Keratinocyte (primary cell): ENCODE data around the gene SLC44A1. TPM values are rescaled to one million over a fixed set of nuclear protein-coding genes. Genes with fewer than 3 reads are reported as not detected.

ENCODE experiments used
- DNase-seq: peaks from one replicate; pipeline ENCODE4 v3.0.0-alpha.2; 2011; ENCODE audit warnings: low read depth, missing footprints, low spot score
- FAIRE-seq: peaks from 2 replicates; lab custom pipeline; 2011; peaks lifted over from hg19 to GRCh38; lab: Jason Lieb, UNC
- H2AFZ ChIP-seq: 2 replicates; pipeline ENCODE4 v1.6.0; 2012; ENCODE audit warnings: low read length, control low read depth, inconsistent platforms; ENCODE audit not compliant: control insufficient read depth
- H3K27ac ChIP-seq: 2 replicates; pipeline ENCODE4 v1.5.1; 2011; ENCODE audit warnings: low read length; ENCODE audit not compliant: control insufficient read depth, insufficient read depth
- H3K27me3 ChIP-seq: 3 replicates; pipeline ENCODE4 v1.6.0; 2011; ENCODE audit warnings: low read length; ENCODE audit not compliant: control insufficient read depth, insufficient read depth; ENCODE audit errors: extremely low read depth
- H3K36me3 ChIP-seq, 2 experiments: 2 replicates in 1 of 2; 3 replicates in 1 of 2; pipeline ENCODE4 v1.5.1; 2011; ENCODE audit warnings: low read length in 2 of 2, mild to moderate bottlenecking in 1 of 2; ENCODE audit not compliant: control insufficient read depth in 2 of 2, insufficient read depth in 2 of 2; ENCODE audit errors: extremely low read depth in 1 of 2
- H3K4me1 ChIP-seq: 3 replicates; pipeline ENCODE4 v1.5.1; 2011; ENCODE audit warnings: low read length; ENCODE audit not compliant: control insufficient read depth, insufficient read depth; ENCODE audit errors: extremely low read depth
- H3K4me2 ChIP-seq: 3 replicates; pipeline ENCODE4 v1.6.0; 2011; ENCODE audit warnings: low read depth, low read length; ENCODE audit not compliant: control insufficient read depth, insufficient read depth; ENCODE audit errors: extremely low read depth
- H3K4me3 ChIP-seq, 3 experiments: fragments of 200-600 bp in 1 of 3; sonication (generic) in 1 of 3; 2 replicates in 2 of 3; 3 replicates in 1 of 3; pipeline ENCODE4 v1.5.1; 2011 to 2016; ENCODE audit warnings: low read length in 3 of 3, mild to moderate bottlenecking in 3 of 3, control low read depth in 2 of 3, inconsistent platforms in 1 of 3, low read depth in 1 of 3, mixed read lengths in 1 of 3, mixed run types in 1 of 3, moderate library complexity in 1 of 3; ENCODE audit not compliant: control insufficient read depth in 2 of 3, insufficient read depth in 2 of 3; ENCODE audit errors: extremely low read depth in 1 of 3
- H3K79me2 ChIP-seq: 2 replicates; pipeline ENCODE4 v1.6.0; 2012; ENCODE audit warnings: low read length; ENCODE audit not compliant: control insufficient read depth, insufficient read depth
- H3K9ac ChIP-seq: 3 replicates; pipeline ENCODE4 v1.6.0; 2011; ENCODE audit warnings: low read length; ENCODE audit not compliant: control insufficient read depth, insufficient read depth; ENCODE audit errors: extremely low read depth
- H3K9me1 ChIP-seq: 3 replicates; pipeline ENCODE4 v1.6.0; 2011; ENCODE audit warnings: low read length; ENCODE audit not compliant: control insufficient read depth, insufficient read depth; ENCODE audit errors: extremely low read depth
- H3K9me3 ChIP-seq: 2 replicates; pipeline ENCODE4 v1.5.1; 2012; ENCODE audit warnings: low read depth, low read length; ENCODE audit not compliant: control insufficient read depth
- H4K20me1 ChIP-seq: 3 replicates; pipeline ENCODE4 v1.6.0; 2011; ENCODE audit warnings: low read length; ENCODE audit not compliant: control insufficient read depth, insufficient read depth; ENCODE audit errors: extremely low read depth
- EZH2 ChIP-seq: IDR thresholded peaks from one replicate; pipeline ENCODE4 v1.6.1; 2012; ENCODE audit warnings: inconsistent platforms, mild to moderate bottlenecking, low read length, moderate library complexity
- dilution Hi-C: fragments of 300-500 bp; cut with MboI; formaldehyde crosslinking; loops from one replicate; pipeline ENCODE4 v1.7.0; 2020; ENCODE audit warnings: low sequenced_read_pairs; ENCODE audit not compliant: extremely low pct_ligation_motif_present
- polyA plus RNA-seq, 5 experiments: library from polyadenylated mRNA; depleted of rRNA in 3 of 5; stranded (reverse) in 3 of 5; stranded (forward) in 1 of 5; unstranded in 1 of 5; fragments of >200 nt; gene quantifications; 1 replicate in 1 of 5; 2 replicates in 3 of 5; 3 replicates in 1 of 5; pipeline versions ENCODE4 v1.2.1 to v1.2.3, GENCODE V29; 2011 to 2012; ENCODE audit warnings: missing spikeins in 2 of 5, low read depth in 1 of 5, low replicate concordance in 1 of 5
- TF ChIP-seq, protein P1 (sequence below), 3 experiments: IDR thresholded peaks in 1 of 3; conservative IDR thresholded peaks in 1 of 3; optimal IDR thresholded peaks in 1 of 3; 2 replicates in 2 of 3; 3 replicates in 1 of 3; pipeline versions ENCODE3 to v1.5.1; 2011; ENCODE audit warnings: low read length in 3 of 3, mild to moderate bottlenecking in 3 of 3, moderate library complexity in 2 of 3, control low read depth in 1 of 3, inconsistent platforms in 1 of 3; ENCODE audit not compliant: insufficient read depth in 2 of 3; ENCODE audit errors: extremely low read depth in 1 of 3

Gene SLC44A1
- polyA plus RNA-seq, 1 donor (not counting 4 experiments of a cell fraction or from before 2014, with no cell fraction given): 22.9 TPM

DNA sequence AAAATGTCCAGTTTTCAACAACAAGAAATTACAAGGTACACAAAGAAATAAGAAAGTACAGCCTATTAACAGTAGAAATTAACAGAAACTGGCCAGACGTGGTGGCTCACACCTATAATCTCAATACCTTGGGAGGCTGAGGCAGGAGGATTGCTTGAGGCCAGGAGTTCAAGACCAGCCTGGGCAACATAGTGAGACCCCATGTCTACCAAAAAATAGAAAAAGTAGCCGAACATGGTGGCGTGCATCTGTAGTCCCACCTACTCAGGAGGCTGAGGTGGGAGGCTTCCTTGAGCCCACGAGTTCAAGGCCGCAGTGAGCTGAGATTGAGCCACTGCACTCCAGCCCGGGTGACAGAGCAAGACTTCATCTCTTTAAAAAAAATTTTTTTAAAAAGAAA is 161.9 kb downstream of the SLC44A1 start:
- Histone ChIP-seq H3K4me3 (no peak overlapping the region), H3K27me3 (no peaks in the 10 kb centered on the region), H3K4me1 (no peaks in the 10 kb centered on the region), H3K9ac (no peak overlapping the region), H3K36me3 (no peaks in the 10 kb centered on the region), H3K4me2 (no peak overlapping the region), H3K9me1 (no peaks in the 10 kb centered on the region), H2AFZ (no peak overlapping the region), H4K20me1 (no peaks in the 10 kb centered on the region), H3K79me2 (no peaks in the 10 kb centered on the region), H3K9me3 (no peaks in the 10 kb centered on the region), H3K27ac (no peak overlapping the region)
- DNase-seq: no peak
- TF ChIP-seq EZH2: no peak
- TF ChIP-seq, protein P1, sequence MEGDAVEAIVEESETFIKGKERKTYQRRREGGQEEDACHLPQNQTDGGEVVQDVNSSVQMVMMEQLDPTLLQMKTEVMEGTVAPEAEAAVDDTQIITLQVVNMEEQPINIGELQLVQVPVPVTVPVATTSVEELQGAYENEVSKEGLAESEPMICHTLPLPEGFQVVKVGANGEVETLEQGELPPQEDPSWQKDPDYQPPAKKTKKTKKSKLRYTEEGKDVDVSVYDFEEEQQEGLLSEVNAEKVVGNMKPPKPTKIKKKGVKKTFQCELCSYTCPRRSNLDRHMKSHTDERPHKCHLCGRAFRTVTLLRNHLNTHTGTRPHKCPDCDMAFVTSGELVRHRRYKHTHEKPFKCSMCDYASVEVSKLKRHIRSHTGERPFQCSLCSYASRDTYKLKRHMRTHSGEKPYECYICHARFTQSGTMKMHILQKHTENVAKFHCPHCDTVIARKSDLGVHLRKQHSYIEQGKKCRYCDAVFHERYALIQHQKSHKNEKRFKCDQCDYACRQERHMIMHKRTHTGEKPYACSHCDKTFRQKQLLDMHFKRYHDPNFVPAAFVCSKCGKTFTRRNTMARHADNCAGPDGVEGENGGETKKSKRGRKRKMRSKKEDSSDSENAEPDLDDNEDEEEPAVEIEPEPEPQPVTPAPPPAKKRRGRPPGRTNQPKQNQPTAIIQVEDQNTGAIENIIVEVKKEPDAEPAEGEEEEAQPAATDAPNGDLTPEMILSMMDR (optimal IDR thresholded peaks at IDR 0.05 in 1 of 3, IDR thresholded peaks at IDR 0.05 in 1 of 3, conservative IDR thresholded peaks at IDR 0.05 in 1 of 3; ENCODE audit: extremely low read depth in 1 of 3, insufficient read depth in 2 of 3, low read length in 3 of 3): no peak
- dilution Hi-C loops: no loop called here
- no peak for FAIRE-seq

DNA sequence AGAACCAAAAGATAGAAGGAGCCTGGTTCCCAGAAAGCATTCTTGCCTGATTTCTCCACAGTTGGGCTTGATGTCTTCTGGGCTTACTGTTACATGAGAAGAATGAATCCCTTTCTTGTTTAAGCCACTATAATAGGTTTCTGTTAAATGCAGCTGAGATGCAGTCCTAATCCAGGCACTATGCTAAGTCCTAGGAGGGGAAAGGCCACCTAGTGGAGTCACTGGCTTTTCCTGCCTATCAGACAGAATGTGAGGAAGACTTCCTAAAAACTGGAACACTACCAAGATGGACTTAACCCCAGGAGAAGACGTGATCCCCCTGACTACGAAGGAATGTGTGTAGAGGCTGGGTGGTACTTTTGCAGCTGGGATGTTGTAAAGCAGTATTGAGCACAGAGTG is 169.1 kb downstream of the SLC44A1 start:
- Histone ChIP-seq H4K20me1 (no peaks in the 10 kb centered on the region), H2AFZ (no peak overlapping the region)
- dilution Hi-C loops: no loop called here

More for the DNA sequence above, 169.1 kb downstream of the SLC44A1 start:
- DNase-seq (no peak), FAIRE-seq (peak; percentile 73)
- Histone ChIP-seq H3K4me2 (no peak overlapping the region), H3K36me3 (no peaks in the 10 kb centered on the region), H3K4me1 (no peaks in the 10 kb centered on the region), H3K79me2 (no peaks in the 10 kb centered on the region), H3K9me3 (no peaks in the 10 kb centered on the region), H3K27me3 (no peaks in the 10 kb centered on the region), H3K9me1 (no peaks in the 10 kb centered on the region), H3K4me3 (no peak overlapping the region), H3K9ac (no peak overlapping the region), H3K27ac (no peak overlapping the region)
- TF ChIP-seq, protein P1 (optimal IDR thresholded peaks at IDR 0.05 in 1 of 3, IDR thresholded peaks at IDR 0.05 in 1 of 3, conservative IDR thresholded peaks at IDR 0.05 in 1 of 3; ENCODE audit: extremely low read depth in 1 of 3, insufficient read depth in 2 of 3, low read length in 3 of 3): peak in 2 of 3 experiments; percentile 23 to 52
- TF ChIP-seq EZH2: no peak
